ENCODE data around the gene SEMA3G.

The SEMA3G gene

GRCh38 chr3:52403955-52404354 is 40.9 kb downstream of the SEMA3G start:
- TF ChIP-seq CTCF (IDR thresholded peaks at IDR 0.05; ENCODE audit: extremely low read depth, missing control alignments): no peak
- no peak for DNase-seq (ENCODE audit: low spot score)

- TF ChIP-seq CTCF (IDR thresholded peaks at IDR 0.05; ENCODE audit: extremely low read depth, missing control alignments): no peak
- DNase-seq (ENCODE audit: low spot score): no peak
Observed at GRCh38 chr3:52403271-52403841, 41.5 kb downstream of the SEMA3G start.

- DNase-seq (ENCODE audit: low spot score): no peak
- TF ChIP-seq CTCF (IDR thresholded peaks at IDR 0.05; ENCODE audit: extremely low read depth, missing control alignments): no peak
Observed at GRCh38 chr3:52402706-52403270, 42.1 kb downstream of the SEMA3G start.

- no peak for DNase-seq (ENCODE audit: low spot score)
- no peak for TF ChIP-seq CTCF (IDR thresholded peaks at IDR 0.05; ENCODE audit: extremely low read depth, missing control alignments)
Observed at GRCh38 chr3:52402101-52402521, 42.8 kb downstream of the SEMA3G start.

- TF ChIP-seq CTCF (IDR thresholded peaks at IDR 0.05; ENCODE audit: extremely low read depth, missing control alignments): no peak
- DNase-seq (ENCODE audit: low spot score): no peak
Observed at GRCh38 chr3:52401551-52401950, 43.4 kb downstream of the SEMA3G start.

- TF ChIP-seq CTCF (IDR thresholded peaks at IDR 0.05; ENCODE audit: extremely low read depth, missing control alignments): no peak
- DNase-seq (ENCODE audit: low spot score): no peak
Observed at GRCh38 chr3:52401021-52401420, 43.9 kb downstream of the SEMA3G start.

GRCh38 chr3:52400275-52400793 is 44.6 kb downstream of the SEMA3G start:
- TF ChIP-seq CTCF (IDR thresholded peaks at IDR 0.05; ENCODE audit: extremely low read depth, missing control alignments): no peak

More at GRCh38 chr3:52400275-52400793, 44.6 kb downstream of the SEMA3G start:
- DNase-seq (ENCODE audit: low spot score): no peak

Data from GM20000 (cell line).